Liver (tissue), 3 donors: ENCODE results near the gene UBXN6.

Experiments used
- CTCF ChIP-seq: fragments of 150-350 bp; IDR thresholded peaks from 2 replicates; pipeline ENCODE4 v1.5.1; 2017; ENCODE audit warnings: improper control_type of control experiment, low read depth, low read length; ENCODE audit not compliant: missing input control
- HNF4A ChIP-seq, 2 donors: conservative IDR thresholded peaks; 2 replicates each; pipeline ENCODE4 v1.6.1; 2016; ENCODE audit warnings: antibody characterized with exemption in 2 of 2, mild to moderate bottlenecking in 2 of 2
- MAX ChIP-seq: IDR thresholded peaks from 2 replicates; pipeline ENCODE4 v1.6.1; 2016; ENCODE audit warnings: antibody characterized with exemption
- REST ChIP-seq: IDR thresholded peaks from 2 replicates; pipeline ENCODE4 v1.6.1; 2016; ENCODE audit warnings: antibody characterized with exemption, mild to moderate bottlenecking
- donor health status: healthy.
- donor health status: healthy.

GRCh38 chr19:4492337-4493103, 34.9 kb upstream of the UBXN6 start:
- TF ChIP-seq CTCF, result no peak
- TF ChIP-seq REST, result no peak
- no peak for TF ChIP-seq HNF4A (conservative IDR thresholded peaks at IDR 0.05)
- TF ChIP-seq MAX, result no peak
